ENCODE data around the gene PDE1A. TPM values are rescaled to one million over a fixed set of nuclear protein-coding genes. Genes with fewer than 3 reads are reported as not detected.

Gene PDE1A
- total RNA-seq, 2 experiments from 2014 or later: not detected

DNA sequence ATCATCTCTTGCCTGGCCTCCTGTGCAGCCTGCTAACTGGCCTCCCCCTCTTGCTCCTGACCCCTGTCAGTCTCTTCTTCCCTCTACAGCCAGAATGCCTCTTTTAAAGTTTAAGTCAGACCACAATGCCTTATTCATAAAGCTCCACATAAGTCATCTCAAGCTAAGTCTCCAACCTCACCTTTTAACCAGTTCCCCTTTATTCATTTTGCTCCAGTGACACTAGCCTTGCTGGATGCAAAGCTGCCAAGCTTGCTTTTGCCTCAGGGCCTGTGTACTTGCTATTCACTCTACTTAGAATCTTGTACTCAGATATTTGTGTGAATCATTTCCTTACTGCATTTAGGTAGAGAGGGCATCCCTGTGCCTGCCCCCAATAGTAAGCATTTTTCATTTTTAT lies 180.9 kb downstream of the PDE1A start:
- H4K20me1 ChIP-seq (ENCODE audit: insufficient read depth, low read length): no peaks in the 10 kb centered on the region
- H3K4me1 ChIP-seq (ENCODE audit: insufficient read depth, low read length, poor library complexity, severe bottlenecking): no peaks in the 10 kb centered on the region
- CTCF ChIA-PET (ENCODE audit: unreplicated experiment): no interaction called here
- DNase-seq (ENCODE audit: low spot score): no peak
- POLR2A ChIA-PET: no interaction called here
- no peak overlapping the region for H2AFZ ChIP-seq (ENCODE audit: low read length)
- no peak overlapping the region for H3K4me3 ChIP-seq (ENCODE audit: low read depth, low read length, poor library complexity, severe bottlenecking)
- TF ChIP-seq EZH2phosphoT487 (IDR thresholded peaks at IDR 0.05; ENCODE audit: borderline replicate concordance, low read depth, low read length): no peak
- TF ChIP-seq, protein P1, sequence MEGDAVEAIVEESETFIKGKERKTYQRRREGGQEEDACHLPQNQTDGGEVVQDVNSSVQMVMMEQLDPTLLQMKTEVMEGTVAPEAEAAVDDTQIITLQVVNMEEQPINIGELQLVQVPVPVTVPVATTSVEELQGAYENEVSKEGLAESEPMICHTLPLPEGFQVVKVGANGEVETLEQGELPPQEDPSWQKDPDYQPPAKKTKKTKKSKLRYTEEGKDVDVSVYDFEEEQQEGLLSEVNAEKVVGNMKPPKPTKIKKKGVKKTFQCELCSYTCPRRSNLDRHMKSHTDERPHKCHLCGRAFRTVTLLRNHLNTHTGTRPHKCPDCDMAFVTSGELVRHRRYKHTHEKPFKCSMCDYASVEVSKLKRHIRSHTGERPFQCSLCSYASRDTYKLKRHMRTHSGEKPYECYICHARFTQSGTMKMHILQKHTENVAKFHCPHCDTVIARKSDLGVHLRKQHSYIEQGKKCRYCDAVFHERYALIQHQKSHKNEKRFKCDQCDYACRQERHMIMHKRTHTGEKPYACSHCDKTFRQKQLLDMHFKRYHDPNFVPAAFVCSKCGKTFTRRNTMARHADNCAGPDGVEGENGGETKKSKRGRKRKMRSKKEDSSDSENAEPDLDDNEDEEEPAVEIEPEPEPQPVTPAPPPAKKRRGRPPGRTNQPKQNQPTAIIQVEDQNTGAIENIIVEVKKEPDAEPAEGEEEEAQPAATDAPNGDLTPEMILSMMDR (conservative IDR thresholded peaks at IDR 0.05; ENCODE audit: low read length): no peak
- H3K36me3 ChIP-seq (ENCODE audit: insufficient read depth, low read length): no peaks in the 10 kb centered on the region
- no peaks in the 10 kb centered on the region for H3K79me2 ChIP-seq (ENCODE audit: insufficient read depth, low read depth, low read length)
- no peak overlapping the region for H3K27ac ChIP-seq (ENCODE audit: low read depth, low read length, poor library complexity, severe bottlenecking)
- intact Hi-C loops (cut with micrococcal nuclease; ENCODE audit: unreplicated experiment): no loop called here
- H3K9me2 ChIP-seq (ENCODE audit: insufficient read depth, low read length): no peaks in the 10 kb centered on the region
- H3K9me3 ChIP-seq (ENCODE audit: low read length): no peaks in the 10 kb centered on the region
- no TSS peak for BruUV-seq (replicated peaks)
- no peak overlapping the region for H3K4me2 ChIP-seq (ENCODE audit: low read length)

DNA sequence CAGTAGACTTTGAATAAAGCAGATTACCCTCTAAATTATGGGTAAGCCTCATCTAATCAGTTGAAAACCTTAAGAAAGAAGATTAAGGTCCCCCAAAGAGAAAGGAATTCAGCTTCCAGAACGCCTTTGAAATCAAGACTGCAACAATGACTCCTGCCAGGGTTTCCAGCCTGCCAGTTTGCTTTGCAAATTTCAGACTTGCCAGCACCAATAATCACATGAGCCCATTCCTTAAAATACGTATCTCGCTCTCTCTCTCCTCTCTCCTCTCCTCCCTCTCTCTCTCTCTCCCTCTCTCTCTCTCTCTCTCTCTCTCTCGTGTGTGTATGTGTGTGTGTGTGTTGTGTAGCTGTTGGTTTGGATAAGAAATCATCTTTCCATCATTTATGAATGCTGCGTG lies 184.2 kb downstream of the PDE1A start:
- Histone ChIP-seq H3K9me3 (ENCODE audit: low read length) (no peaks in the 10 kb centered on the region), H2AFZ (ENCODE audit: low read length) (no peak overlapping the region), H3K79me2 (ENCODE audit: insufficient read depth, low read depth, low read length) (no peaks in the 10 kb centered on the region), H4K20me1 (ENCODE audit: insufficient read depth, low read length) (no peaks in the 10 kb centered on the region), H3K4me2 (ENCODE audit: low read length) (no peak overlapping the region), H3K9me2 (ENCODE audit: insufficient read depth, low read length) (no peaks in the 10 kb centered on the region), H3K36me3 (ENCODE audit: insufficient read depth, low read length) (no peaks in the 10 kb centered on the region), H3K4me1 (ENCODE audit: insufficient read depth, low read length, poor library complexity, severe bottlenecking) (no peaks in the 10 kb centered on the region), H3K4me3 (ENCODE audit: low read depth, low read length, poor library complexity, severe bottlenecking) (no peak overlapping the region), H3K27ac (ENCODE audit: low read depth, low read length, poor library complexity, severe bottlenecking) (no peak overlapping the region)
- BruUV-seq (replicated peaks): no TSS peak
- TF ChIP-seq, protein P1 (conservative IDR thresholded peaks at IDR 0.05; ENCODE audit: low read length): no peak
- ChIA-PET CTCF (ENCODE audit: unreplicated experiment) (no interaction called here), POLR2A (no interaction called here)
- DNase-seq (ENCODE audit: low spot score): no peak
- intact Hi-C loops (cut with micrococcal nuclease; ENCODE audit: unreplicated experiment): no loop called here

DNA sequence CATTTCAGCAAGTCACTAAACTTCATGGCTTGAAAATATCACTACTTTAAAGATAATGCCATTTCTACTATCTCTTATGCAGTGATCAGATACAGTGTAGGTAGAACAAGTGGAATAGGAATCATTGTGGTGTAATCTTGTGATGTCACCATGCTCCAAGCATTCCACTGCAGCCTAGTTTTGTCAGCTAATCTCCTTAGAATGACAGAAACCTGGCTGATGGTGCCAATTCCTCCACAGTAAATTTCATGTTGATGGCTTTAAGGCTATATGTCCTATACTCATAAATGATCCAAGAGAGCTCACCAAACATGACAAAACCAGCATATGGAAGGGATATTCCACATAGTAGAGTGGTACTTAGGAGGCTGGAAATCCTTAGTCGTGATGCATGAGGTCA lies 184.9 kb downstream of the PDE1A start:
- intact Hi-C loops (cut with micrococcal nuclease; ENCODE audit: unreplicated experiment): loop anchor here (1.0 kb wide), 1 partner anchor 407 kb away; no protein-coding TSS in a partner anchor
- BruUV-seq (replicated peaks): no TSS peak
- CTCF ChIA-PET (ENCODE audit: unreplicated experiment): no interaction called here
- H4K20me1 ChIP-seq (ENCODE audit: insufficient read depth, low read length): no peaks in the 10 kb centered on the region
- DNase-seq (ENCODE audit: low spot score): no peak
- no peaks in the 10 kb centered on the region for H3K4me1 ChIP-seq (ENCODE audit: insufficient read depth, low read length, poor library complexity, severe bottlenecking)
- H3K9me2 ChIP-seq (ENCODE audit: insufficient read depth, low read length): no peaks in the 10 kb centered on the region
- H3K79me2 ChIP-seq (ENCODE audit: insufficient read depth, low read depth, low read length): no peaks in the 10 kb centered on the region
- H3K36me3 ChIP-seq (ENCODE audit: insufficient read depth, low read length): no peaks in the 10 kb centered on the region
- TF ChIP-seq, protein P1 (conservative IDR thresholded peaks at IDR 0.05; ENCODE audit: low read length): no peak
- no peak for TF ChIP-seq EZH2phosphoT487 (IDR thresholded peaks at IDR 0.05; ENCODE audit: borderline replicate concordance, low read depth, low read length)
- no peaks in the 10 kb centered on the region for H3K9me3 ChIP-seq (ENCODE audit: low read length)
- POLR2A ChIA-PET: no interaction called here
- H3K27ac ChIP-seq (ENCODE audit: low read depth, low read length, poor library complexity, severe bottlenecking): no peak overlapping the region
- no peak overlapping the region for H3K4me3 ChIP-seq (ENCODE audit: low read depth, low read length, poor library complexity, severe bottlenecking)
- H2AFZ ChIP-seq (ENCODE audit: low read length): no peak overlapping the region
- no peak overlapping the region for H3K4me2 ChIP-seq (ENCODE audit: low read length)
